HG03439 (cell line): ENCODE results near the gene TAS2R41.

Source experiments
- ATAC-seq: cut with Tn5 transposase; IDR thresholded peaks from one replicate; pipeline ENCODE4 v1.9.1; 2021; ENCODE audit warnings: mild to moderate bottlenecking, moderate library complexity; ENCODE audit not compliant: unreplicated experiment

Gene TAS2R41

GRCh38 chr7:143492799-143493739 is 15.4 kb downstream of the TAS2R41 start:
- ATAC-seq, result no peak

- ATAC-seq, result no peak
These were observed 16.1 kb downstream of the TAS2R41 start for GRCh38 chr7:143493751-143494150.

GRCh38 chr7:143494622-143495021 is 16.9 kb downstream of the TAS2R41 start:
- no peak for ATAC-seq

GRCh38 chr7:143495851-143496250 is 18.2 kb downstream of the TAS2R41 start:
- no peak for ATAC-seq

- no peak for ATAC-seq
These were observed 18.6 kb downstream of the TAS2R41 start for GRCh38 chr7:143496263-143496662.

- no peak for ATAC-seq
These were observed 19.5 kb downstream of the TAS2R41 start for GRCh38 chr7:143497008-143497795.

- ATAC-seq, result no peak
These were observed 21.6 kb downstream of the TAS2R41 start for GRCh38 chr7:143499246-143499645.

GRCh38 chr7:143499743-143500348 is 22.2 kb downstream of the TAS2R41 start:
- no peak for ATAC-seq

GRCh38 chr7:143503261-143503660 is 25.6 kb downstream of the TAS2R41 start:
- ATAC-seq, result no peak

- no peak for ATAC-seq
These were observed 26.7 kb downstream of the TAS2R41 start for GRCh38 chr7:143504215-143504936.

GRCh38 chr7:143504937-143505297 is 27.2 kb downstream of the TAS2R41 start:
- ATAC-seq, result no peak

GRCh38 chr7:143505838-143506237 is 28.2 kb downstream of the TAS2R41 start:
- ATAC-seq, result no peak

- ATAC-seq, result no peak
These were observed 29.4 kb downstream of the TAS2R41 start for GRCh38 chr7:143507094-143507518.

- no peak for ATAC-seq
These were observed 29.9 kb downstream of the TAS2R41 start for GRCh38 chr7:143507534-143508055.

GRCh38 chr7:143510854-143511592 is 33.4 kb downstream of the TAS2R41 start:
- ATAC-seq, result no peak

- no peak for ATAC-seq
These were observed 33.9 kb downstream of the TAS2R41 start for GRCh38 chr7:143511593-143512047.

GRCh38 chr7:143512488-143513340 is 35.0 kb downstream of the TAS2R41 start:
- no peak for ATAC-seq

GRCh38 chr7:143514487-143514886 is 36.8 kb downstream of the TAS2R41 start:
- ATAC-seq, result no peak
